GM12872 (cell line): Measurements from ENCODE around the gene ARHGAP9.

Experiments
- TF ChIP-seq, protein P1 (sequence below): IDR thresholded peaks from 3 replicates; pipeline ENCODE4 v1.5.1; 2011; ENCODE audit warnings: low read depth, mild to moderate bottlenecking, low read length, moderate library complexity; ENCODE audit not compliant: insufficient read depth

Gene ARHGAP9

DNA sequence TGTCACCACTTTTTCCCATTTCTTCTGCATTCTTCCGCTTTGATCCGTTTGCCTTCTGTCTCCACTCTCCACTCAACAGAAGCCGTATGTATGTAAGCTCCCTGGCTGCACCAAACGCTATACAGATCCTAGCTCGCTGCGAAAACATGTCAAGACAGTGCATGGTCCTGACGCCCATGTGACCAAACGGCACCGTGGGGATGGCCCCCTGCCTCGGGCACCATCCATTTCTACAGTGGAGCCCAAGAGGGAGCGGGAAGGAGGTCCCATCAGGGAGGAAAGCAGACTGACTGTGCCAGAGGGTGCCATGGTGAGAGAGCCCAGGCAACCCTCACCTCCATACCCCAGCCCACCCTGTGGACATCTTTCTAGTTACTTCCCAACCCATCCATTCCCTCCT, 11.8 kb downstream of the ARHGAP9 start:
- TF ChIP-seq, protein P1, sequence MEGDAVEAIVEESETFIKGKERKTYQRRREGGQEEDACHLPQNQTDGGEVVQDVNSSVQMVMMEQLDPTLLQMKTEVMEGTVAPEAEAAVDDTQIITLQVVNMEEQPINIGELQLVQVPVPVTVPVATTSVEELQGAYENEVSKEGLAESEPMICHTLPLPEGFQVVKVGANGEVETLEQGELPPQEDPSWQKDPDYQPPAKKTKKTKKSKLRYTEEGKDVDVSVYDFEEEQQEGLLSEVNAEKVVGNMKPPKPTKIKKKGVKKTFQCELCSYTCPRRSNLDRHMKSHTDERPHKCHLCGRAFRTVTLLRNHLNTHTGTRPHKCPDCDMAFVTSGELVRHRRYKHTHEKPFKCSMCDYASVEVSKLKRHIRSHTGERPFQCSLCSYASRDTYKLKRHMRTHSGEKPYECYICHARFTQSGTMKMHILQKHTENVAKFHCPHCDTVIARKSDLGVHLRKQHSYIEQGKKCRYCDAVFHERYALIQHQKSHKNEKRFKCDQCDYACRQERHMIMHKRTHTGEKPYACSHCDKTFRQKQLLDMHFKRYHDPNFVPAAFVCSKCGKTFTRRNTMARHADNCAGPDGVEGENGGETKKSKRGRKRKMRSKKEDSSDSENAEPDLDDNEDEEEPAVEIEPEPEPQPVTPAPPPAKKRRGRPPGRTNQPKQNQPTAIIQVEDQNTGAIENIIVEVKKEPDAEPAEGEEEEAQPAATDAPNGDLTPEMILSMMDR: no peak

- TF ChIP-seq, protein P1: no peak
Observed at GRCh38 chr12:57467212-57467874, 12.3 kb downstream of the ARHGAP9 start.

- TF ChIP-seq, protein P1: no peak
Observed at GRCh38 chr12:57465747-57466505, 13.7 kb downstream of the ARHGAP9 start.

GRCh38 chr12:57465030-57465746, 14.5 kb downstream of the ARHGAP9 start:
- TF ChIP-seq, protein P1: no peak

DNA sequence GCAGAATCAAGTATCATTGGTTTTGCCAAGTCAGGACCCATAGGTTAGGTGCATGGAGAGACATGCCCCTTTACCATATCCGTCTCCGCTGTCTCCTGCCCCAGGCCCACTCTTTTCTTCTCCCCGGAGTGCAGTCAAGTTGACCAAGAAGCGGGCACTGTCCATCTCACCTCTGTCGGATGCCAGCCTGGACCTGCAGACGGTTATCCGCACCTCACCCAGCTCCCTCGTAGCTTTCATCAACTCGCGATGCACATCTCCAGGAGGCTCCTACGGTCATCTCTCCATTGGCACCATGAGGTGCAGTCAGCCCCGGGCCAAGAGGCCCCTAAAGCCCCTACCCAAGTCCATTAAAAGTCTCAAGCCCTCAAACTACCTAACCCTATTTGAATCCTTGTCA, 15.1 kb downstream of the ARHGAP9 start:
- TF ChIP-seq, protein P1: no peak

DNA sequence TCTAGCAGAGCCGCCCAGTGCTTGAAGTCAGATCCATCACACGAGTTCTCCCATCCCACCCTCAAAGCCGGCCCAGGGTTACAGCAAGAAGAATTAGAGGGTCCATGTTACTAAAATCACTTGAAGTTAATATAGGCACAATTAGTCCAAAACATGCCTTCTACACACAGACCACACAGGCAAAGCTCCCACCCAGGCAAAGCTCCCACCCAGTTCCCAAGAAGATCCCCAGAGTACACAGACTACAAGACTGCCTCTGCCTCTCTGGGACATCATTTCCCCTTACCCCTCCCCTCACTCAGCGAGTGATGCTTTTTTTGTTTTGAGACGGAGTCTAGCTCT, 16.8 kb downstream of the ARHGAP9 start:
- TF ChIP-seq, protein P1: no peak

DNA sequence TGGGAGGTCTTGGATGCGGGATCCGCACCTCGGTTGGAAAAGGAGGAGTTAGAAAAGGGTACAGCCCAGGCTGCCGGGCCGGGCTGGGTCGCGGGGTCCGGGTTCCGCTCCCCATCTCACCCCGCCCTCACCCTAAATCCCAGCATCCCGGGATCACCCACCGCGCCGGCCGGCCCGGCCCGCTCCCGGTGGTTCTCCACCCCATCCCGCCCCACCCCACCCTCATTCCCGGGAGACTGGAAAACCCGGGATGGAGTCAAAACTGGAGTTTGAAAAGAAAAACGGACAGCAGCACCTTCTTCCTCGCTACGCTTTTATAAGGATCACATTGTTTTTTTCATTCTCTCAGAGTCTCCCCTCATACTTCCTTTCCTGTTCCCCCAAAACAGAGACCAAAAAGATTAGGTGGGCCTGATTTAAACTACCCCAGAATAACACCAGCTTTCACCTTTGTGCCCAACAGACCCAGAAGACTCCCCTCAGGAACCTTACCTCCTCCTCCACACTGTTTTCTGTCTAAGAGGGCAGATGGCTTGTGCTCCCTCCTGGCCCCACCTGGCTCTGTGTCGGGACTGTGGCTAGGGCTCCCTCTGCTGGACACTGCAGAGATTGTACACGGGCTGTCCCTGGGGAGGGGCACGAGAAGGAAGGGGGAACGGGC, 17.3 kb downstream of the ARHGAP9 start:
- TF ChIP-seq, protein P1: peak; percentile 94
